H1 (cell line): ENCODE data around the gene DOK6. TPM values are rescaled to one million over a fixed set of nuclear protein-coding genes. Genes with fewer than 3 reads are reported as not detected.
A peak's percentile ranks its signal among the peaks of the same experiment; 100 is the strongest.

Source experiments
- EZH2 ChIP-seq: fragments of 200-600 bp; sonication (generic); IDR thresholded peaks from 2 replicates; pipeline ENCODE4 v1.7.1; 2012; ENCODE audit warnings: low read depth, mild to moderate bottlenecking, moderate library complexity, low read length, inconsistent platforms; ENCODE audit not compliant: severe bottlenecking
- KDM4A ChIP-seq: IDR thresholded peaks from one replicate; pipeline ENCODE4 v1.7.1; 2012; ENCODE audit warnings: low read depth, mild to moderate bottlenecking, moderate library complexity, low read length, inconsistent platforms; ENCODE audit not compliant: severe bottlenecking
- RAD21 ChIP-seq, 2 experiments: IDR thresholded peaks in 1 of 2; conservative IDR thresholded peaks in 1 of 2; 2 replicates each; pipeline ENCODE4 v1.6.1; 2011; ENCODE audit warnings: low read depth in 2 of 2, low read length in 2 of 2, improper control_type of control experiment in 1 of 2, inconsistent platforms in 1 of 2, mild to moderate bottlenecking in 1 of 2, moderate library complexity in 1 of 2
- YY1 ChIP-seq: IDR thresholded peaks from 2 replicates; pipeline ENCODE4 v1.6.1; 2011; ENCODE audit warnings: low read depth, mild to moderate bottlenecking, low read length
- polyA plus RNA-seq, 7 experiments: library from polyadenylated mRNA; depleted of rRNA in 3 of 7; stranded (reverse) in 5 of 7; unstranded in 2 of 7; fragments of >200 nt in 5 of 7; fragments of 200-250 nt in 2 of 7; gene quantifications; 1 replicate in 5 of 7; 2 replicates in 1 of 7; 4 replicates in 1 of 7; pipeline versions ENCODE4 v1.2.1 to v1.2.3, GENCODE V29; 2011 to 2013; ENCODE audit warnings: missing spikeins in 2 of 7, mixed read lengths in 2 of 7
- total RNA-seq: library from RNA; stranded (reverse); fragmentation: NEBNext Ultra II Directional; extraction: Animal tissue kit (Norgen Biotek cat#: 25700); gene quantifications from 2 replicates; pipeline ENCODE4 v1.2.1, GENCODE V29; 2021
- TF ChIP-seq, protein P1 (sequence below), 3 experiments: IDR thresholded peaks; 1 replicate in 2 of 3; 2 replicates in 1 of 3; pipeline versions ENCODE4 v1.5.1 to v1.6.1; 2011; ENCODE audit warnings: low read length in 3 of 3, mild to moderate bottlenecking in 3 of 3, inconsistent platforms in 2 of 3, low read depth in 1 of 3, moderate library complexity in 1 of 3; ENCODE audit not compliant: insufficient read depth in 1 of 3; ENCODE audit errors: control extremely low read depth in 1 of 3

DOK6 gene
- total and polyA plus RNA-seq, 2 of the 8 experiments (the other 6 are each of a cell fraction or from before 2014, with no cell fraction given) = 0.33 to 0.50 TPM

GRCh38 chr18:69845593-69846506, 445.2 kb downstream of the DOK6 start (continued):
- TF ChIP-seq, protein P1, sequence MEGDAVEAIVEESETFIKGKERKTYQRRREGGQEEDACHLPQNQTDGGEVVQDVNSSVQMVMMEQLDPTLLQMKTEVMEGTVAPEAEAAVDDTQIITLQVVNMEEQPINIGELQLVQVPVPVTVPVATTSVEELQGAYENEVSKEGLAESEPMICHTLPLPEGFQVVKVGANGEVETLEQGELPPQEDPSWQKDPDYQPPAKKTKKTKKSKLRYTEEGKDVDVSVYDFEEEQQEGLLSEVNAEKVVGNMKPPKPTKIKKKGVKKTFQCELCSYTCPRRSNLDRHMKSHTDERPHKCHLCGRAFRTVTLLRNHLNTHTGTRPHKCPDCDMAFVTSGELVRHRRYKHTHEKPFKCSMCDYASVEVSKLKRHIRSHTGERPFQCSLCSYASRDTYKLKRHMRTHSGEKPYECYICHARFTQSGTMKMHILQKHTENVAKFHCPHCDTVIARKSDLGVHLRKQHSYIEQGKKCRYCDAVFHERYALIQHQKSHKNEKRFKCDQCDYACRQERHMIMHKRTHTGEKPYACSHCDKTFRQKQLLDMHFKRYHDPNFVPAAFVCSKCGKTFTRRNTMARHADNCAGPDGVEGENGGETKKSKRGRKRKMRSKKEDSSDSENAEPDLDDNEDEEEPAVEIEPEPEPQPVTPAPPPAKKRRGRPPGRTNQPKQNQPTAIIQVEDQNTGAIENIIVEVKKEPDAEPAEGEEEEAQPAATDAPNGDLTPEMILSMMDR (IDR thresholded peaks at IDR 0.05; ENCODE audit: control extremely low read depth in 1 of 3, insufficient read depth in 1 of 3, low read depth in 1 of 3, low read length in 3 of 3) = peak in 1 of 3 experiments; percentile 34; a peak in 1 of 4 replicates
- TF ChIP-seq RAD21 (IDR thresholded peaks at IDR 0.05 in 1 of 2, conservative IDR thresholded peaks at IDR 0.05 in 1 of 2; ENCODE audit: low read depth in 2 of 2, low read length in 2 of 2) = peak; percentile 50 to 58
- no peak for TF ChIP-seq YY1
- no peak for TF ChIP-seq KDM4A
- no peak for TF ChIP-seq EZH2
- TF ChIP-seq, all 59 proteins: peak for 2
